T-cell (primary cell): Measurements from ENCODE around the gene SPACA4. TPM values are rescaled to one million over a fixed set of nuclear protein-coding genes. Genes with fewer than 3 reads are reported as not detected.

Experiments used
- ATAC-seq, 4 experiments: fragments of 200-7000 bp in 3 of 4; fragments of 150-1000 bp in 1 of 4; cut with Tn5 transposase; replicated peaks in 1 of 4; 1 replicate in 3 of 4; 2 replicates in 1 of 4; pipeline ENCODE4 v1.10.0; 2021; ENCODE audit warnings: moderate library complexity in 3 of 4, mild to moderate bottlenecking in 2 of 4, moderate number of reproducible peaks in 1 of 4
- CTCF ChIA-PET, 2 donors: fragments of 300-600 bp; sonication (Branson Sonifier 250); formaldehyde crosslinking; loops; one replicate each; lab custom pipeline; 2022; ENCODE audit warnings: antibody characterized with exemption in 2 of 2; lab: Charles Lee
- POLR2A ChIA-PET, 2 donors: fragments of 300-600 bp; sonication (Branson Sonifier 250); formaldehyde crosslinking; loops; one replicate each; lab custom pipeline; 2022; ENCODE audit warnings: antibody characterized with exemption in 2 of 2; lab: Charles Lee
- DNase-seq, 35 experiments: peaks; one replicate each; pipeline versions ENCODE4 v3.0.0 to v3.0.0-alpha.2; 2013 to 2023
- H3K27ac ChIP-seq: one replicate; pipeline ENCODE4 v1.5.1; 2013; ENCODE audit warnings: low read length
- H3K27me3 ChIP-seq, 2 experiments: replicated peaks in 1 of 2; 1 replicate in 1 of 2; 2 replicates in 1 of 2; pipeline versions ENCODE4 v1.6.1 to v1.7.0; 2013; ENCODE audit warnings: low read length in 1 of 2, mixed read lengths in 1 of 2; ENCODE audit not compliant: control insufficient read depth in 2 of 2, insufficient read depth in 2 of 2; ENCODE audit errors: extremely low read depth in 1 of 2
- H3K36me3 ChIP-seq, 2 donors: 1 replicate in 1 of 2; 2 replicates in 1 of 2; pipeline versions ENCODE4 v1.6.1 to v1.7.0; 2013; ENCODE audit warnings: low read length in 1 of 2; ENCODE audit not compliant: control insufficient read depth in 2 of 2, insufficient read depth in 1 of 2; ENCODE audit errors: extremely low read depth in 1 of 2
- H3K4me1 ChIP-seq, 2 experiments: 1 replicate in 1 of 2; 2 replicates in 1 of 2; pipeline versions ENCODE4 v1.6.1 to v1.7.0; 2013; ENCODE audit warnings: low read length in 2 of 2, mixed read lengths in 1 of 2; ENCODE audit not compliant: insufficient read depth in 2 of 2, control insufficient read depth in 1 of 2; ENCODE audit errors: extremely low read depth in 1 of 2
- H3K4me3 ChIP-seq, 2 donors: 1 replicate in 1 of 2; 2 replicates in 1 of 2; pipeline versions ENCODE4 v1.5.1 to v1.7.0; 2013; ENCODE audit warnings: mild to moderate bottlenecking in 2 of 2, low read length in 1 of 2, moderate library complexity in 1 of 2; ENCODE audit not compliant: control insufficient read depth in 1 of 2; ENCODE audit errors: extremely low read depth in 1 of 2
- H3K9me3 ChIP-seq: 2 replicates; pipeline ENCODE4 v1.7.0; 2013
- H3K27ac Mint-ChIP-seq, 2 donors: one replicate each; pipeline ENCODE4 v1.8.0; 2020 to 2021; ENCODE audit warnings: mild to moderate bottlenecking in 2 of 2, mixed read lengths in 2 of 2
- H3K27me3 Mint-ChIP-seq, 2 donors: one replicate each; pipeline ENCODE4 v1.8.0; 2021 to 2022; ENCODE audit warnings: mixed read lengths in 2 of 2
- H3K36me3 Mint-ChIP-seq: one replicate; pipeline ENCODE4 v1.8.0; 2021; ENCODE audit warnings: mixed read lengths
- H3K4me1 Mint-ChIP-seq, 3 donors: one replicate each; pipeline ENCODE4 v1.8.0; 2020 to 2022; ENCODE audit warnings: mixed read lengths in 3 of 3, mild to moderate bottlenecking in 1 of 3
- H3K4me3 Mint-ChIP-seq, 3 donors: one replicate each; pipeline ENCODE4 v1.8.0; 2020 to 2022; ENCODE audit warnings: mild to moderate bottlenecking in 3 of 3, mixed read lengths in 3 of 3, moderate library complexity in 3 of 3
- H3K9me3 Mint-ChIP-seq, 3 donors: one replicate each; pipeline ENCODE4 v1.8.0; 2020 to 2022; ENCODE audit warnings: mixed read lengths in 3 of 3
- WGBS: methylation state at CpG from one replicate; pipeline ENCODE4 v1.1.5; 2013; ENCODE audit warnings: missing lambda C conversion rate; ENCODE audit not compliant: insufficient coverage; 5-methylcytosine and 5-hydroxymethylcytosine counted together
- total RNA-seq, 35 experiments: library from RNA in 6 of 35; stranded (reverse) in 6 of 35; fragments of 120-200 nt in 1 of 35; gene quantifications; one replicate each; pipeline versions ENCODE4 v1.2.1 to v1.2.4 and lab custom pipeline; 2013 to 2026

The SPACA4 gene
- total RNA-seq, 5 donors from 2014 or later (not counting 1 experiment from before 2014, with no cell fraction given) = not detected

- Histone ChIP-seq H3K27ac (no peak overlapping the region), H3K4me1 (peaks cover 0 to 2% of the 10 kb centered on the region in 2 experiments), H3K27me3 (peaks cover 0 to 20% of the 10 kb centered on the region in 2 experiments), H3K36me3 (no peaks in the 10 kb centered on the region), H3K9me3 (no peaks in the 10 kb centered on the region), H3K4me3 (no peak overlapping the region)
- ATAC-seq (no peak), DNase-seq (no peak)
- H3K9me3 Mint-ChIP-seq = no peaks in the 10 kb centered on the region
- 83% methylated on average over 5 of the region's 9 CpGs for WGBS
- H3K27ac Mint-ChIP-seq = no peak overlapping the region
- ChIA-PET CTCF (no interaction called here), POLR2A (interaction anchor here (0.6 kb wide), 2 partner anchors 19 to 66 kb away, joined by 5 to 11 read pairs; no protein-coding TSS in a partner anchor)
- H3K4me3 Mint-ChIP-seq = no peak overlapping the region
- H3K36me3 Mint-ChIP-seq = no peaks in the 10 kb centered on the region
- no peaks in the 10 kb centered on the region for H3K4me1 Mint-ChIP-seq
- no peaks in the 10 kb centered on the region for H3K27me3 Mint-ChIP-seq
Observed at GRCh38 chr19:48603001-48603400, 3.5 kb upstream of the SPACA4 start.

GRCh38 chr19:48603449-48603848, 3.1 kb upstream of the SPACA4 start:
- no peaks in the 10 kb centered on the region for H3K9me3 Mint-ChIP-seq
- no peaks in the 10 kb centered on the region for H3K36me3 Mint-ChIP-seq
- H3K4me3 ChIP-seq = no peak overlapping the region
- ChIA-PET CTCF (no interaction called here), POLR2A (no interaction called here)
- no peaks in the 10 kb centered on the region for H3K36me3 ChIP-seq
- no peak overlapping the region for H3K27ac Mint-ChIP-seq
- ATAC-seq (no peak), DNase-seq (no peak)
- no peak overlapping the region for H3K4me3 Mint-ChIP-seq
- H3K27me3 Mint-ChIP-seq = no peaks in the 10 kb centered on the region
- H3K4me1 Mint-ChIP-seq = peaks cover 0 to under 1% (median 0%) of the 10 kb centered on the region in 3 donors
- no peaks in the 10 kb centered on the region for H3K9me3 ChIP-seq
- WGBS = 95% methylated on average over 31 of the region's 39 CpGs
- peaks cover 0 to 2% of the 10 kb centered on the region in 2 experiments for H3K4me1 ChIP-seq
- no peak overlapping the region for H3K27ac ChIP-seq
- H3K27me3 ChIP-seq = peaks cover 0 to 18% of the 10 kb centered on the region in 2 experiments

GRCh38 chr19:48603850-48604249, 2.7 kb upstream of the SPACA4 start:
- H3K9me3 ChIP-seq = no peaks in the 10 kb centered on the region
- H3K36me3 ChIP-seq = no peaks in the 10 kb centered on the region
- ATAC-seq (no peak), DNase-seq (no peak)
- CTCF ChIA-PET = no interaction called here
- Mint-ChIP-seq H3K4me1 (peaks cover 3 to 4% (median 3%) of the 10 kb centered on the region in 3 donors), H3K27ac (no peak overlapping the region), H3K36me3 (no peaks in the 10 kb centered on the region), H3K4me3 (no peak overlapping the region), H3K9me3 (no peaks in the 10 kb centered on the region), H3K27me3 (no peaks in the 10 kb centered on the region)
- POLR2A ChIA-PET = no interaction called here
- no peak overlapping the region for H3K27ac ChIP-seq
- WGBS = 87% methylated on average over 7 of the region's 9 CpGs
- no peak overlapping the region for H3K4me3 ChIP-seq
- peaks cover 0 to 14% of the 10 kb centered on the region in 2 experiments for H3K27me3 ChIP-seq
- H3K4me1 ChIP-seq = peaks cover 0 to 6% of the 10 kb centered on the region in 2 experiments

GRCh38 chr19:48607359-48607755, 815 bp downstream of the SPACA4 start:
- Mint-ChIP-seq H3K4me1 (peaks cover 4 to 7% (median 5%) of the 10 kb centered on the region in 3 donors), H3K27me3 (no peaks in the 10 kb centered on the region), H3K4me3 (no peak overlapping the region), H3K9me3 (no peaks in the 10 kb centered on the region), H3K36me3 (no peaks in the 10 kb centered on the region), H3K27ac (no peak overlapping the region)
- WGBS = 83% methylated on average over 1 of the region's 7 CpGs
- Histone ChIP-seq H3K4me1 (peaks cover 0 to 10% of the 10 kb centered on the region in 2 experiments), H3K36me3 (no peaks in the 10 kb centered on the region), H3K4me3 (no peak overlapping the region), H3K27ac (no peak overlapping the region), H3K9me3 (no peaks in the 10 kb centered on the region), H3K27me3 (no peaks in the 10 kb centered on the region)
- ChIA-PET CTCF (interaction anchor here (0.7 kb wide), 2 partner anchors 79 to 314 kb away, joined by 3 read pairs; no protein-coding TSS in a partner anchor), POLR2A (interaction anchor here in 1 of 2 donors (0.5 kb wide), 1 partner anchor 77 kb away, joined by 3 read pairs; no protein-coding TSS in a partner anchor)
- DNase-seq (no peak), ATAC-seq (no peak)

GRCh38 chr19:48608798-48609263, 2.3 kb downstream of the SPACA4 start:
- H3K27ac ChIP-seq = no peak overlapping the region
- Mint-ChIP-seq H3K27ac (peak overlapping the region; percentile 34 to 69), H3K27me3 (no peaks in the 10 kb centered on the region), H3K9me3 (no peaks in the 10 kb centered on the region), H3K4me3 (no peak overlapping the region), H3K36me3 (no peaks in the 10 kb centered on the region), H3K4me1 (peaks cover 4 to 7% (median 5%) of the 10 kb centered on the region in 3 donors)
- peaks cover 0 to 10% of the 10 kb centered on the region in 2 experiments for H3K4me1 ChIP-seq
- CTCF ChIA-PET = interaction anchor here in 1 of 2 donors (0.6 to 1.4 kb wide), 9 partner anchors 15 to 236 kb away, joined by 3 to 11 read pairs (median 5); no protein-coding TSS in a partner anchor
- H3K27me3 ChIP-seq = no peaks in the 10 kb centered on the region
- ATAC-seq = peak; percentile 76 to 89 (median 83)
- H3K4me3 ChIP-seq = no peak overlapping the region
- POLR2A ChIA-PET = no interaction called here
- DNase-seq = peak in 26 of 35 experiments; percentile 30 to 73 (median 49)
- no peaks in the 10 kb centered on the region for H3K9me3 ChIP-seq
- 50% methylated on average over 1 of the region's 9 CpGs for WGBS
- no peaks in the 10 kb centered on the region for H3K36me3 ChIP-seq

- H3K4me3 Mint-ChIP-seq = no peak overlapping the region
- H3K9me3 Mint-ChIP-seq = no peaks in the 10 kb centered on the region
- ChIA-PET CTCF (interaction anchor here (0.7 to 1.4 kb wide), 4 partner anchors 25 to 1067 kb away, joined by 3 to 11 read pairs (median 5); no protein-coding TSS in a partner anchor), POLR2A (no interaction called here)
- H3K9me3 ChIP-seq = no peaks in the 10 kb centered on the region
- no peaks in the 10 kb centered on the region for H3K27me3 Mint-ChIP-seq
- ATAC-seq (no peak), DNase-seq (no peak)
- no peaks in the 10 kb centered on the region for H3K27me3 ChIP-seq
- 96% methylated on average over 16 of the region's 20 CpGs for WGBS
- no peak overlapping the region for H3K4me3 ChIP-seq
- peaks cover 4 to 7% (median 5%) of the 10 kb centered on the region in 3 donors for H3K4me1 Mint-ChIP-seq
- H3K27ac Mint-ChIP-seq = no peak overlapping the region
- peaks cover 0 to under 1% of the 10 kb centered on the region in 2 donors for H3K36me3 ChIP-seq
- peaks cover 0 to 10% of the 10 kb centered on the region in 2 experiments for H3K4me1 ChIP-seq
- no peak overlapping the region for H3K27ac ChIP-seq
- H3K36me3 Mint-ChIP-seq = no peaks in the 10 kb centered on the region
Observed at GRCh38 chr19:48609571-48610108, 3.1 kb downstream of the SPACA4 start.
